ENCODE data around the gene MLX. TPM values are rescaled to one million over a fixed set of nuclear protein-coding genes. Genes with fewer than 3 reads are reported as not detected.

MLX gene
- total and polyA plus RNA-seq, 2 donors (not counting 1 experiment from before 2014, with no cell fraction given): 36.2 to 49.3 TPM

DNA sequence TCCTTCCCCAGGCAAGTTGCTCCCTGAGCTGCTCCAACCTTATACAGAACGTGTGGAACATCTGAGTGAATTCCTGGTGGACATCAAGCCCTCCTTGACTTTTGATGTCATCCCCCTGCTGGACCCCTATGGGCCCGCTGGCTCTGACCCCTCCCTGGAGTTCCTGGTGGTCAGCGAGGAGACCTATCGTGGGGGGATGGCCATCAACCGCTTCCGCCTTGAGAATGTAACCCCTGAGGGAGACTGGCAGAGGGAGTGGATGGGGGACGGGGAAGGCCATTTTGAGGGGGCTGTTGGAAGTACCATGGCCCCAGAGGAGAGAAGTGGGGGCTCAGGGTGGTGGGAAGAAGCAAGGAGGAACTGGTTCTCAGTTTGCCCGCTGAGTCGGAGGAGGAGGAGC lies 3.0 kb upstream of the MLX start:
- no peak for DNase-seq (ENCODE audit: low read depth in 2 of 2)
- Histone ChIP-seq H4K20me1 (ENCODE audit: control insufficient read depth, extremely low read depth, insufficient read depth, low read length) (no peaks in the 10 kb centered on the region), H3K4me3 (replicated peaks in 1 of 4; ENCODE audit: control extremely low read depth in 1 of 4, insufficient read depth in 1 of 4, low read depth in 3 of 4, low read length in 4 of 4) (peak overlapping the region in 2 of 4 experiments; percentile 78 to 85), H3K27ac (ENCODE audit: insufficient read depth, low read length) (no peak overlapping the region), H3K9me3 (ENCODE audit: control insufficient read depth, insufficient read depth, low read depth, low read length) (no peaks in the 10 kb centered on the region), H3K36me3 (ENCODE audit: control insufficient read depth, insufficient read depth, low read length) (peaks cover 21% of the 10 kb centered on the region), H3K27me3 (ENCODE audit: control insufficient read depth, insufficient read depth, low read length) (no peaks in the 10 kb centered on the region), H3K79me2 (ENCODE audit: control insufficient read depth, insufficient read depth, low read length) (peaks cover 44% of the 10 kb centered on the region), H3K4me1 (ENCODE audit: control insufficient read depth, extremely low read depth, insufficient read depth, low read length) (peaks cover 16% of the 10 kb centered on the region), H3K4me2 (ENCODE audit: extremely low read depth, insufficient read depth, low read length) (peak overlapping the region; percentile 98), H3K9ac (ENCODE audit: insufficient read depth, low read length) (no peak overlapping the region), H2AFZ (ENCODE audit: low read length) (no peak overlapping the region)
- TF ChIP-seq, protein P1, sequence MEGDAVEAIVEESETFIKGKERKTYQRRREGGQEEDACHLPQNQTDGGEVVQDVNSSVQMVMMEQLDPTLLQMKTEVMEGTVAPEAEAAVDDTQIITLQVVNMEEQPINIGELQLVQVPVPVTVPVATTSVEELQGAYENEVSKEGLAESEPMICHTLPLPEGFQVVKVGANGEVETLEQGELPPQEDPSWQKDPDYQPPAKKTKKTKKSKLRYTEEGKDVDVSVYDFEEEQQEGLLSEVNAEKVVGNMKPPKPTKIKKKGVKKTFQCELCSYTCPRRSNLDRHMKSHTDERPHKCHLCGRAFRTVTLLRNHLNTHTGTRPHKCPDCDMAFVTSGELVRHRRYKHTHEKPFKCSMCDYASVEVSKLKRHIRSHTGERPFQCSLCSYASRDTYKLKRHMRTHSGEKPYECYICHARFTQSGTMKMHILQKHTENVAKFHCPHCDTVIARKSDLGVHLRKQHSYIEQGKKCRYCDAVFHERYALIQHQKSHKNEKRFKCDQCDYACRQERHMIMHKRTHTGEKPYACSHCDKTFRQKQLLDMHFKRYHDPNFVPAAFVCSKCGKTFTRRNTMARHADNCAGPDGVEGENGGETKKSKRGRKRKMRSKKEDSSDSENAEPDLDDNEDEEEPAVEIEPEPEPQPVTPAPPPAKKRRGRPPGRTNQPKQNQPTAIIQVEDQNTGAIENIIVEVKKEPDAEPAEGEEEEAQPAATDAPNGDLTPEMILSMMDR (conservative IDR thresholded peaks at IDR 0.05 in 1 of 2, IDR thresholded peaks at IDR 0.05 in 1 of 2; ENCODE audit: low read depth in 1 of 2, low read length in 2 of 2): no peak
- TF ChIP-seq EZH2 (IDR thresholded peaks at IDR 0.05; ENCODE audit: low read length, missing control alignments): no peak

DNA sequence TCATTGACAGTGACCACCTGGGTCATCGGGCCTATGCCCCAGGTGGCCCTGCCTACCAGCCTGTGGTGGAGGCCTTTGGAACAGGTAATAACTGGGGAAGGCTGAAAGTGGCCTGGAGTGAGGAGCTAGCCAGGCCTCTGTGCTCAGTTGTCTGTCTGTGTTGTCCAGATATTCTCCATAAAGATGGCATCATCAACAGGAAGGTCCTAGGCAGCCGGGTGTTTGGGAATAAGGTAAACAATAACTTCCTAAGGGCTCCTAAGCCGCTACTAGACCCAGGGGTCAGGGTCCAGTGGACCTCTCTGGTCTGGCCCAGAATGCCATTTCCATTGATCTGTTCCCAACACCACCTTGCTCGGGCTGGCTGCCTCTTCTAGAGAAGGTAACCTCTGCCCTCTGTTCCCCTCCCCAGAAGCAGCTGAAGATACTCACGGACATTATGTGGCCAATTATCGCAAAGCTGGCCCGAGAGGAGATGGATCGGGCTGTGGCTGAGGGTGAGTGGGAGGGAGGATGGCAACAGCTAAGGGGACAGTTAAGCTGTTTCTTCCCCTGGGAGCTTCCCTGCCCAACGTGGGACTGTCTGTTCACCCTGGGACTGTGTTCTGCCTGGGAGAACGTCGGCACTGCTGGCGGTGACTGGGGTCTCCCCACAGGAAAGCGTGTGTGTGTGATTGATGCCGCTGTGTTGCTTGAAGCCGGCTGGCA lies 1.9 kb upstream of the MLX start:
- Histone ChIP-seq H3K4me2 (ENCODE audit: extremely low read depth, insufficient read depth, low read length) (no peak overlapping the region), H3K27me3 (ENCODE audit: control insufficient read depth, insufficient read depth, low read length) (no peaks in the 10 kb centered on the region), H3K4me1 (ENCODE audit: control insufficient read depth, extremely low read depth, insufficient read depth, low read length) (peaks cover 16% of the 10 kb centered on the region), H3K4me3 (replicated peaks in 1 of 4; ENCODE audit: control extremely low read depth in 1 of 4, insufficient read depth in 1 of 4, low read depth in 3 of 4, low read length in 4 of 4) (no peak overlapping the region), H3K9ac (ENCODE audit: insufficient read depth, low read length) (no peak overlapping the region), H2AFZ (ENCODE audit: low read length) (no peak overlapping the region), H4K20me1 (ENCODE audit: control insufficient read depth, extremely low read depth, insufficient read depth, low read length) (no peaks in the 10 kb centered on the region), H3K36me3 (ENCODE audit: control insufficient read depth, insufficient read depth, low read length) (peaks cover 28% of the 10 kb centered on the region), H3K9me3 (ENCODE audit: control insufficient read depth, insufficient read depth, low read depth, low read length) (no peaks in the 10 kb centered on the region), H3K27ac (ENCODE audit: insufficient read depth, low read length) (no peak overlapping the region), H3K79me2 (ENCODE audit: control insufficient read depth, insufficient read depth, low read length) (peaks cover 51% of the 10 kb centered on the region)
- no peak for DNase-seq (ENCODE audit: low read depth in 2 of 2)
- TF ChIP-seq, protein P1 (conservative IDR thresholded peaks at IDR 0.05 in 1 of 2, IDR thresholded peaks at IDR 0.05 in 1 of 2; ENCODE audit: low read depth in 1 of 2, low read length in 2 of 2): no peak
- no peak for TF ChIP-seq EZH2 (IDR thresholded peaks at IDR 0.05; ENCODE audit: low read length, missing control alignments)

DNA sequence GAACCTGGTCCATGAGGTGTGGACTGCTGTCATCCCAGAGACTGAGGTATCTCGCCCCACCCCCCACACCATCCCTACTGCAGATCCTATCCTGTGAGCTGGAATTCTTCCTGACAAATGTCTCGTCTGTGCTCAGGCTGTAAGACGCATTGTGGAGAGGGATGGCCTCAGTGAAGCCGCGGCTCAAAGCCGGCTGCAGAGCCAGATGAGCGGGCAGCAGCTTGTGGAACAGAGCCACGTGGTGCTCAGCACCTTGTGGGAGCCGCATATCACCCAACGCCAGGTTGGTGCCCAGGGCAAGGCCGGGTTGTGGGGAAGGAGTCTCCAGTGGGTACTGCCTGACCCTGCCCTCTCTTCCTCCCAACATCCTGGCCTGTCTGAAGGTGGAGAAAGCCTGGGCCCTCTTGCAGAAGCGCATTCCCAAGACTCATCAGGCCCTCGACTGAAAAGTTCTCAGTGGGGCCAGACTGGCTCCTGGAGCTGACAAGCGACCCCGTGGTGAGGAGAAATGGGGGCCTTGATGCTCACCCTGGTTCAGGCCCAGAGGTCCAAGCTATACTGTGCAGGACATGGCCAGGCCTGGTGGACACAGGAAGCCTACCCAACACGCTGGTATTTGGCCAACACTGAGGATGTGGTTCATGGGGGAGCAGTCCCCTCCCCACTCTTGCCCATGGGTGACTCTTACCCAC lies 1.2 kb upstream of the MLX start:
- H3K27ac ChIP-seq (ENCODE audit: insufficient read depth, low read length): no peak overlapping the region

More for the DNA sequence above, 1.2 kb upstream of the MLX start:
- H3K4me1 ChIP-seq (ENCODE audit: control insufficient read depth, extremely low read depth, insufficient read depth, low read length): peaks cover 16% of the 10 kb centered on the region
- H3K79me2 ChIP-seq (ENCODE audit: control insufficient read depth, insufficient read depth, low read length): peaks cover 51% of the 10 kb centered on the region
- H3K4me2 ChIP-seq (ENCODE audit: extremely low read depth, insufficient read depth, low read length): no peak overlapping the region
- H3K27me3 ChIP-seq (ENCODE audit: control insufficient read depth, insufficient read depth, low read length): no peaks in the 10 kb centered on the region
- no peak overlapping the region for H2AFZ ChIP-seq (ENCODE audit: low read length)
- no peak overlapping the region for H3K4me3 ChIP-seq (replicated peaks in 1 of 4; ENCODE audit: control extremely low read depth in 1 of 4, insufficient read depth in 1 of 4, low read depth in 3 of 4, low read length in 4 of 4)
- no peaks in the 10 kb centered on the region for H4K20me1 ChIP-seq (ENCODE audit: control insufficient read depth, extremely low read depth, insufficient read depth, low read length)
- no peaks in the 10 kb centered on the region for H3K9me3 ChIP-seq (ENCODE audit: control insufficient read depth, insufficient read depth, low read depth, low read length)
- H3K9ac ChIP-seq (ENCODE audit: insufficient read depth, low read length): no peak overlapping the region
- TF ChIP-seq EZH2 (IDR thresholded peaks at IDR 0.05; ENCODE audit: low read length, missing control alignments): no peak
- no peak for DNase-seq (ENCODE audit: low read depth in 2 of 2)
- H3K36me3 ChIP-seq (ENCODE audit: control insufficient read depth, insufficient read depth, low read length): peaks cover 31% of the 10 kb centered on the region

Measured in fibroblast of lung (primary cell).